ENCODE measurements around the gene KCNH1. TPM values are rescaled to one million over a fixed set of nuclear protein-coding genes. Genes with fewer than 3 reads are reported as not detected.

Gene KCNH1
- total and polyA plus RNA-seq, 2 donors from 2014 or later, result 0.54 TPM; not detected in 1

DNA sequence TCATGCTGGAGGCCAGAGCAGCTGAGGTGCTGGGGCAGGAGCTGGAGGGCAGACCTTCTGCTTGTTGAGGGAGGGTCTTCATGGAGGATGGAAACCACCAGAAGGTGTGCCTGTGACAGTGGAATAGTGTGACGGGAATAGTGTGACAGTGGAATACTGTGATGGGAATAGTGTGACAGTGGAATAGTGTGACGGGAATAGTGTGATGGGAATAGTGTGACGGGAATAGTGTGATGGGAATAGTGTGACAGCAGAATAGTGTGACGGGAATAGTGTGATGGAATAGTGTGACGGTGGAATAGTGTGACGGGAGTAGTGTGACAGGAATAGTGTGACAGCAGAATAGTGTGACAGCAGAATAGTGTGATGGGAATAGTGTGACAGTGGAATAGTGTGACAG, 480.2 kb downstream of the KCNH1 start:
- intact Hi-C loops (cut with DNase I), result no loop called here
- FAIRE-seq (no peak), DNase-seq (no peak)
- no peaks in the 10 kb centered on the region for H3K4me1 ChIP-seq (ENCODE audit: control insufficient read depth in 2 of 3, insufficient read depth in 2 of 3, low read depth in 1 of 3, low read length in 3 of 3)
- no peak overlapping the region for H3K4me3 ChIP-seq (ENCODE audit: low read length in 3 of 3)
- no peaks in the 10 kb centered on the region for H3K27me3 ChIP-seq (ENCODE audit: control insufficient read depth, insufficient read depth, low read length)
- H3K9me3 ChIP-seq (ENCODE audit: control insufficient read depth in 2 of 3, insufficient read depth in 1 of 3, low read length in 3 of 3), result peaks cover 0 to 2% (median 0%) of the 10 kb centered on the region in 3 donors
- H3K36me3 ChIP-seq (ENCODE audit: control insufficient read depth in 2 of 3, insufficient read depth in 3 of 3, low read length in 3 of 3), result no peaks in the 10 kb centered on the region
- no peak overlapping the region for H3K9ac ChIP-seq (ENCODE audit: low read length in 3 of 3)
- H3K27ac ChIP-seq (ENCODE audit: low read depth in 2 of 2, low read length in 2 of 2), result no peak overlapping the region
- TF ChIP-seq, protein P1, sequence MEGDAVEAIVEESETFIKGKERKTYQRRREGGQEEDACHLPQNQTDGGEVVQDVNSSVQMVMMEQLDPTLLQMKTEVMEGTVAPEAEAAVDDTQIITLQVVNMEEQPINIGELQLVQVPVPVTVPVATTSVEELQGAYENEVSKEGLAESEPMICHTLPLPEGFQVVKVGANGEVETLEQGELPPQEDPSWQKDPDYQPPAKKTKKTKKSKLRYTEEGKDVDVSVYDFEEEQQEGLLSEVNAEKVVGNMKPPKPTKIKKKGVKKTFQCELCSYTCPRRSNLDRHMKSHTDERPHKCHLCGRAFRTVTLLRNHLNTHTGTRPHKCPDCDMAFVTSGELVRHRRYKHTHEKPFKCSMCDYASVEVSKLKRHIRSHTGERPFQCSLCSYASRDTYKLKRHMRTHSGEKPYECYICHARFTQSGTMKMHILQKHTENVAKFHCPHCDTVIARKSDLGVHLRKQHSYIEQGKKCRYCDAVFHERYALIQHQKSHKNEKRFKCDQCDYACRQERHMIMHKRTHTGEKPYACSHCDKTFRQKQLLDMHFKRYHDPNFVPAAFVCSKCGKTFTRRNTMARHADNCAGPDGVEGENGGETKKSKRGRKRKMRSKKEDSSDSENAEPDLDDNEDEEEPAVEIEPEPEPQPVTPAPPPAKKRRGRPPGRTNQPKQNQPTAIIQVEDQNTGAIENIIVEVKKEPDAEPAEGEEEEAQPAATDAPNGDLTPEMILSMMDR (IDR thresholded peaks at IDR 0.05; ENCODE audit: borderline replicate concordance, extremely low read depth, insufficient read depth), result no peak

DNA sequence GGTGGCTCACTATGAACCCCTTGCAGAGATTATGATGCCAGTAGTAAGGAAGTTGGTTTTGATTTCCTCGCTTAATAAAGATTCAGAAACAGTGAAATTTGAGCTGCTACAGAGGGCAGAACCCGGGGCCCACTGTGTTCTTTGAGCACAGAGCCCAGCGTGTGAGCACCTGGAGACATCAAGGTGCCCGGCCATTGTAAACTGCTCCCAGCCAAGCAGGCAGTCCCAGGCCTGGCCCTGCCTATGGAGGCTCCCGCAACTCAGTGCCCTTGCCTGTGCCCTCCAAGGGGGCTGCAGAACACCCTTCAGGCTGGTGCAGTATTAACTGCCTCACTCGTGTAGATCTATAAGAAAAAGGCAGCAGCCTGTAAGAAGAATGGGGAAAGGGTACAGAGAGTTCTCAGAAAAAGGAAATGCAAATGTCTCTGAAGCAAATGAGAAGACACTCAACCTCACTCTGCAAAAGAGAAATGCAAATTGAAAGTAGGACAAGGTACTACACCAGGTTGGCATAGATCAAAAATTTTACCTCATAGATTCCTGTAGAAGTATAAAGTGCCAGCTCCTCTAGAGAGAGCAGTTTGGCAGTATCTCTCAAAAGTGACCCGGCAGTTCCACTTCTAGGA, 481.5 kb downstream of the KCNH1 start:
- TF ChIP-seq, protein P1 (IDR thresholded peaks at IDR 0.05; ENCODE audit: borderline replicate concordance, extremely low read depth, insufficient read depth), result no peak
- FAIRE-seq (no peak), DNase-seq (no peak)
- Histone ChIP-seq H3K4me3 (ENCODE audit: low read length in 3 of 3) (no peak overlapping the region), H3K27ac (ENCODE audit: low read depth in 2 of 2, low read length in 2 of 2) (no peak overlapping the region), H3K36me3 (ENCODE audit: control insufficient read depth in 2 of 3, insufficient read depth in 3 of 3, low read length in 3 of 3) (no peaks in the 10 kb centered on the region), H3K4me1 (ENCODE audit: control insufficient read depth in 2 of 3, insufficient read depth in 2 of 3, low read depth in 1 of 3, low read length in 3 of 3) (no peaks in the 10 kb centered on the region), H3K9ac (ENCODE audit: low read length in 3 of 3) (no peak overlapping the region), H3K9me3 (ENCODE audit: control insufficient read depth in 2 of 3, insufficient read depth in 1 of 3, low read length in 3 of 3) (peaks cover 0 to 2% (median 0%) of the 10 kb centered on the region in 3 donors), H3K27me3 (ENCODE audit: control insufficient read depth, insufficient read depth, low read length) (no peaks in the 10 kb centered on the region)
- intact Hi-C loops (cut with DNase I), result no loop called here

DNA sequence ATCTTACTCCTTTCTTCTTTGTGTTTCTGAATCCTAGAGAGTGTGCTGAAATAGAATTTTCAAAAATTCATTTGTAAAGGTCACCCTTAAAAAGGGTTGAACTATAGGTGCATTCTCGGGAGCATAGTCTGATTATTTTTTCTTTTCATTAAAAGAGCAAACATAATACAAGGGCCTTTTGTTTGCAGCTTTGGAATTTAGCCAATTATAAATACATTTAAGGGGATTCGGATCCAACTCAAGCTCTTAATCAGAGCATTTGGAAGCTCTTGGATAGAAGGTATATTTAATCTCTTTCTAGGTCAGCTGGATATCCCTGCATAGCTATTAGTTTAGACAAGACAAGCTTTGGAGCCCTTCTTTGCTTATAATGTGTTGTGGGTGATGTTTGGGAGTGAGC, 483.5 kb downstream of the KCNH1 start:
- Histone ChIP-seq H3K4me3 (ENCODE audit: low read length in 3 of 3) (no peak overlapping the region), H3K27me3 (ENCODE audit: control insufficient read depth, insufficient read depth, low read length) (no peaks in the 10 kb centered on the region), H3K36me3 (ENCODE audit: control insufficient read depth in 2 of 3, insufficient read depth in 3 of 3, low read length in 3 of 3) (no peaks in the 10 kb centered on the region), H3K27ac (ENCODE audit: low read depth in 2 of 2, low read length in 2 of 2) (no peak overlapping the region), H3K4me1 (ENCODE audit: control insufficient read depth in 2 of 3, insufficient read depth in 2 of 3, low read depth in 1 of 3, low read length in 3 of 3) (no peaks in the 10 kb centered on the region), H3K9me3 (ENCODE audit: control insufficient read depth in 2 of 3, insufficient read depth in 1 of 3, low read length in 3 of 3) (peaks cover 0 to 2% (median 0%) of the 10 kb centered on the region in 3 donors), H3K9ac (ENCODE audit: low read length in 3 of 3) (no peak overlapping the region)
- TF ChIP-seq, protein P1 (IDR thresholded peaks at IDR 0.05; ENCODE audit: borderline replicate concordance, extremely low read depth, insufficient read depth), result no peak
- FAIRE-seq (no peak), DNase-seq (no peak)
- intact Hi-C loops (cut with DNase I), result no loop called here

All from kidney (tissue), 14 donors.